ENCODE data around the gene KCNIP4.

KCNIP4 gene

GRCh38 chr4:21320034-21320433, 628.5 kb downstream of the KCNIP4 start:
- no peak for DNase-seq (ENCODE audit: low read depth, low spot score)
- TF ChIP-seq FOXP2 (optimal IDR thresholded peaks at IDR 0.05; ENCODE audit: control extremely low read depth, extremely low read length, insufficient read depth): no peak

GRCh38 chr4:21307709-21308108, 640.9 kb downstream of the KCNIP4 start:
- H3K9me3 ChIP-seq (ENCODE audit: low read depth, low read length): no peaks in the 10 kb centered on the region
- H3K36me3 ChIP-seq (ENCODE audit: insufficient read depth, low read length): no peaks in the 10 kb centered on the region
- DNase-seq (ENCODE audit: low read depth, low spot score): no peak
- no peak overlapping the region for H3K9ac ChIP-seq (ENCODE audit: insufficient read length)
- no peak overlapping the region for H3K27ac ChIP-seq
- no peak overlapping the region for H3K4me3 ChIP-seq
- TF ChIP-seq FOXP2 (optimal IDR thresholded peaks at IDR 0.05; ENCODE audit: control extremely low read depth, extremely low read length, insufficient read depth): no peak
- no peak for TF ChIP-seq EZH2 (IDR thresholded peaks at IDR 0.05)
- TF ChIP-seq POLR2AphosphoS5 (IDR thresholded peaks at IDR 0.05; ENCODE audit: borderline replicate concordance, low read depth, low read length): no peak

More at GRCh38 chr4:21320034-21320433, 628.5 kb downstream of the KCNIP4 start:
- Histone ChIP-seq H3K9me3 (ENCODE audit: low read depth, low read length) (no peaks in the 10 kb centered on the region), H3K4me3 (no peak overlapping the region), H3K27ac (no peak overlapping the region), H3K36me3 (ENCODE audit: insufficient read depth, low read length) (no peaks in the 10 kb centered on the region), H3K9ac (ENCODE audit: insufficient read length) (no peak overlapping the region)

DNA sequence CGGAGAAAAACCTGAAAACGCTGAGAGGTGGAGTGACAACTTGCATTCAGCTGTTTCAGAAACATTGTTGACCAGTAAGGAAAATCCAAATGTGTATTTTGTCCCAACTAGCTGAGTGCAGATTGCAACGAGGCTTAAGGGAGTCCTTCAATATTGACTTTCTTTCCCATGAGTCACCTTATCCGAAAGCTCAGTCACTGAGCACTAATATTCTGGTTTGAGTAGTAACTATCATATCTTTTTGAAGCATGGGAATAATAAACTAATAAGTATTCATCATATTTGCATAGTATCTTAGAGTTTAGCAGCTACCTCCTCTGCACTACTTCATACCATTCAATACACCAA, 644.1 kb downstream of the KCNIP4 start:
- no peaks in the 10 kb centered on the region for H3K36me3 ChIP-seq (ENCODE audit: insufficient read depth, low read length)
- TF ChIP-seq FOXP2 (optimal IDR thresholded peaks at IDR 0.05; ENCODE audit: control extremely low read depth, extremely low read length, insufficient read depth) (no peak), EZH2 (IDR thresholded peaks at IDR 0.05) (no peak), POLR2AphosphoS5 (IDR thresholded peaks at IDR 0.05; ENCODE audit: borderline replicate concordance, low read depth, low read length) (no peak)
- no peak overlapping the region for H3K27ac ChIP-seq
- H3K9me3 ChIP-seq (ENCODE audit: low read depth, low read length): no peaks in the 10 kb centered on the region
- H3K4me3 ChIP-seq: no peak overlapping the region
- DNase-seq (ENCODE audit: low read depth, low spot score): no peak
- no peak overlapping the region for H3K9ac ChIP-seq (ENCODE audit: insufficient read length)

GRCh38 chr4:21290562-21290961, 658.0 kb downstream of the KCNIP4 start:
- Histone ChIP-seq H3K9me3 (ENCODE audit: low read depth, low read length) (no peaks in the 10 kb centered on the region), H3K36me3 (ENCODE audit: insufficient read depth, low read length) (no peaks in the 10 kb centered on the region), H3K9ac (ENCODE audit: insufficient read length) (no peak overlapping the region), H3K27ac (no peak overlapping the region), H3K4me3 (no peak overlapping the region)
- TF ChIP-seq EZH2 (IDR thresholded peaks at IDR 0.05): no peak
- no peak for TF ChIP-seq FOXP2 (optimal IDR thresholded peaks at IDR 0.05; ENCODE audit: control extremely low read depth, extremely low read length, insufficient read depth)
- TF ChIP-seq POLR2AphosphoS5 (IDR thresholded peaks at IDR 0.05; ENCODE audit: borderline replicate concordance, low read depth, low read length): no peak
- no peak for DNase-seq (ENCODE audit: low read depth, low spot score)

- no peak overlapping the region for H3K4me3 ChIP-seq
- TF ChIP-seq POLR2AphosphoS5 (IDR thresholded peaks at IDR 0.05; ENCODE audit: borderline replicate concordance, low read depth, low read length): no peak
- TF ChIP-seq FOXP2 (optimal IDR thresholded peaks at IDR 0.05; ENCODE audit: control extremely low read depth, extremely low read length, insufficient read depth): no peak
- no peak for TF ChIP-seq EZH2 (IDR thresholded peaks at IDR 0.05)
- H3K9ac ChIP-seq (ENCODE audit: insufficient read length): no peak overlapping the region
- H3K36me3 ChIP-seq (ENCODE audit: insufficient read depth, low read length): no peaks in the 10 kb centered on the region
- no peak overlapping the region for H3K27ac ChIP-seq
- H3K9me3 ChIP-seq (ENCODE audit: low read depth, low read length): no peaks in the 10 kb centered on the region
- no peak for DNase-seq (ENCODE audit: low read depth, low spot score)
Observed at GRCh38 chr4:21276046-21276445, 672.5 kb downstream of the KCNIP4 start.

DNA sequence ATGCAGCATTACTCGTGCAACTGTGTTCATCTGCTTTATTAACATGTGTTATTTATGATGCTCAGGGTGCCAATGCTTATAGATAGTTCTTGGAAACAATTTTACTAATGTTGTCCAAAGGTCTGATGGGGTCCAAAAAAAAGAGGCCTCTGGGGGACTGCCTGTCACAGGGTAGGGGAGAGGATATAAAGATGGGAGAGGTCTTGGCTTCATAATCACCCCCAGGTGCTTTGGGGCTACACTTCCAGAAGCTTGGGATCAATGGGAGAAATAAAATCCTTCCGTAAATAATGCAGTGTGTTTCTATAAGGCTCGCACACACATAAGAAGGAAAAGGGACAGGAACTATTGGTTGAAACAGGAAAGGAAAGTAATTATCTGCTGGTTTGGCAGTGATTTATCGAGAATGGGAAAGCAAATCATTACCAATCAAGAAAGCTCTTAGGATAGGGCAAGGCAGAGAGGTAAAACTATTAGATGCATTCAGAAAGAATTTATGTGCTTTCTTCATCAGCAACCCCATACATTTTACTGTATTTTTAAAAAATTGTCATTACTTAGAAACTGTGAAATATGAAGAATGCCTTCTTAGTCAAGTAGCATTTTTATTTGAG, 677.0 kb downstream of the KCNIP4 start:
- no peak overlapping the region for H3K27ac ChIP-seq
- no peak for TF ChIP-seq POLR2AphosphoS5 (IDR thresholded peaks at IDR 0.05; ENCODE audit: borderline replicate concordance, low read depth, low read length)
- no peak for TF ChIP-seq EZH2 (IDR thresholded peaks at IDR 0.05)
- TF ChIP-seq FOXP2 (optimal IDR thresholded peaks at IDR 0.05; ENCODE audit: control extremely low read depth, extremely low read length, insufficient read depth): no peak

GRCh38 chr4:21248331-21248730, 700.2 kb downstream of the KCNIP4 start:
- no peaks in the 10 kb centered on the region for H3K36me3 ChIP-seq (ENCODE audit: insufficient read depth, low read length)
- TF ChIP-seq FOXP2 (optimal IDR thresholded peaks at IDR 0.05; ENCODE audit: control extremely low read depth, extremely low read length, insufficient read depth) (no peak), EZH2 (IDR thresholded peaks at IDR 0.05) (no peak), POLR2AphosphoS5 (IDR thresholded peaks at IDR 0.05; ENCODE audit: borderline replicate concordance, low read depth, low read length) (no peak)

More for the DNA sequence above, 677.0 kb downstream of the KCNIP4 start:
- Histone ChIP-seq H3K9me3 (ENCODE audit: low read depth, low read length) (no peaks in the 10 kb centered on the region), H3K4me3 (no peak overlapping the region), H3K9ac (ENCODE audit: insufficient read length) (no peak overlapping the region), H3K36me3 (ENCODE audit: insufficient read depth, low read length) (no peaks in the 10 kb centered on the region)
- DNase-seq (ENCODE audit: low read depth, low spot score): no peak

GRCh38 chr4:21242163-21242562, 706.4 kb downstream of the KCNIP4 start:
- no peak overlapping the region for H3K4me3 ChIP-seq
- DNase-seq (ENCODE audit: low read depth, low spot score): no peak

More at GRCh38 chr4:21248331-21248730, 700.2 kb downstream of the KCNIP4 start:
- H3K9ac ChIP-seq (ENCODE audit: insufficient read length): no peak overlapping the region
- no peak overlapping the region for H3K27ac ChIP-seq
- DNase-seq (ENCODE audit: low read depth, low spot score): no peak
- no peaks in the 10 kb centered on the region for H3K9me3 ChIP-seq (ENCODE audit: low read depth, low read length)
- H3K4me3 ChIP-seq: no peak overlapping the region

More at GRCh38 chr4:21242163-21242562, 706.4 kb downstream of the KCNIP4 start:
- Histone ChIP-seq H3K9me3 (ENCODE audit: low read depth, low read length) (no peaks in the 10 kb centered on the region), H3K27ac (no peak overlapping the region), H3K9ac (ENCODE audit: insufficient read length) (no peak overlapping the region), H3K36me3 (ENCODE audit: insufficient read depth, low read length) (no peaks in the 10 kb centered on the region)
- no peak for TF ChIP-seq POLR2AphosphoS5 (IDR thresholded peaks at IDR 0.05; ENCODE audit: borderline replicate concordance, low read depth, low read length)
- TF ChIP-seq FOXP2 (optimal IDR thresholded peaks at IDR 0.05; ENCODE audit: control extremely low read depth, extremely low read length, insufficient read depth): no peak
- no peak for TF ChIP-seq EZH2 (IDR thresholded peaks at IDR 0.05)
